ENCODE measurements around the gene SP4.
A peak's percentile ranks its signal among the peaks of the same experiment; 100 is the strongest.

The SP4 gene

DNA sequence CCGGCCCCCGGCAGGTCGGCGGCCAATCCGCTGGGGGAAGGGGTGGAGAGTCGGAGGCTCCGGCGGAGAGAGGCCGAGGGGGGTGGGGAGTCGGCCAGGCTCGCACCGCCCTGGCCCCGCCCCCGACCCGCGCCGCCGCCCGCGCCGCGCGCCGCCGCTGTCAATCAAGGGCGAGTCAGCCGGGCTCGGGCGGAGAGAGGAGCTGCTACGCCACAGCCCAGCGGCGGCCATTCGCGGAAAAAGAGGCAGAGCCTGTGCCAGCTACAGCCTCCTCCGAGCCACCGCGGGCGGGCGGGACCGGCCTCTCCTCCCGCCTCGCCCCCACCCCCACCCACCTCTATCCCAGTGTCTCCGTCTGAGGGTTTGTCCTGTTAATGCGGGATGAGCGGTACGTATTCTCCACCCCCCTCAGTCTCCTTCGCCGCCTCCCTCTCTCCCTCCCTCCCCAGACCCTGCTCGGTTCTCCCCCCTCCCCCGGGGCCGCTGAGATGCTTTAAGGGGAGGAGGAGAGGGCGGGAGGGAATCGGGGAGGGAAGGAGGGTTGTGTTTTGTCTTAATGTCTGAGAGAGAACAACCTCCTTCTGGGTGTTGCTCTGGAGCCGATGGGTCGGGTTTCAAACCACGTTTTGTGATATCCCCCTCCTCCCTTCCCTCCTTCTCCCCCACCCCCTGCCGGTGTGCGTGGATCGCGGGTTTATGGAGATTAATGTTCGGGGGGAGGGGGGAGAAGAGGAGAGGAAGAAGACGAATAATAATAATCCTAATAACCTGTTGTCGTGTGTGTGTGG lies at the start of gene SP4:
TSS of gene SP4 (plus strand) at position 213 of the 788 bp plus-strand sequence. CDS start at position 382, 169 bp downstream.
- peak; percentile 93 for DNase-seq (ENCODE audit: low spot score)

DNA sequence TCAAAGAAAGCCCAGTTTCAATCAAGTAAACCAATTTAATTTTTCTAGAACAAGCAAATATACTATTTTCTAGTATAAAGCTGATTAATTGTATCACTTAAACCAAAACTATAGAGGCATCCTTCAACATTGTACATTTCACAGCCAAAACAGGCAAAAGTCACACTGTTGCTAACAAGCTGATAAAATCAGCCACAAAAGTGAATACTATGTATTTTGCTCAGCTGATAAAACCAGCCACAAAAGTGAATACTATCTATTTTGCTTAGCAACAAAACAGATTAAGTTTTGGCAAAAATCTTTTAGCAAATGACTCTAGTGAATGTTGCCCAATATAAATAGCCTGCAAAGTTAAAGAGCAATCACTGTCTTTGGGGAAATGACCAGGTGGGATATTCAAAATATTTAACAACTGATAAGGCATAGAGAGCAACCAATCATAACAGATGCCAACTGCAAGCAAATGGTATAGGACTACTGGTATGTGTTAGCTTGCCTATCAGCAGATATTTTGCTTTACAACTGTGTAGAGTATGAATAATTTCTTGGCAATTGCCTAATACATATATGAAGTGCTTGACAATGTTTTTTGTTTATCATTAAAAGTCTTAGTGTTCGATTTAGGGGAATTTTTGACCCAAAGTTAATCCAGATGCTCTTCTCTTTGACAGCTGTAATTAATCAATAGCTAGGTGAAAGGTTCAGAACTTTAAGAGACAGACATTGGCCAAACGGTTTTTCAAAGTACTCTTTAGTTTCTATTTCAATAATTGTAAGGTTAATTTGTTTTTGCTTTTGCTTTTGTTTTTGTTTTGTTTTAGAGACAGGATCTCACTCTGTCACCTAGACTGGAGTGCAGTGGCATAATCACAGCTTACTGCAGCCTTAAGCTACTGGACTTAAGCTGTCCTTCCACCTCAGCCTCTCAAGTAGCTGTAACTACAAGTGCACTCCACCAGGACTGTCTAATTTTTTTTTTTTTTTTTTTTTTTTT lies 44.4 kb upstream of the SP4 start:
- DNase-seq (ENCODE audit: low spot score) = no peak

DNA sequence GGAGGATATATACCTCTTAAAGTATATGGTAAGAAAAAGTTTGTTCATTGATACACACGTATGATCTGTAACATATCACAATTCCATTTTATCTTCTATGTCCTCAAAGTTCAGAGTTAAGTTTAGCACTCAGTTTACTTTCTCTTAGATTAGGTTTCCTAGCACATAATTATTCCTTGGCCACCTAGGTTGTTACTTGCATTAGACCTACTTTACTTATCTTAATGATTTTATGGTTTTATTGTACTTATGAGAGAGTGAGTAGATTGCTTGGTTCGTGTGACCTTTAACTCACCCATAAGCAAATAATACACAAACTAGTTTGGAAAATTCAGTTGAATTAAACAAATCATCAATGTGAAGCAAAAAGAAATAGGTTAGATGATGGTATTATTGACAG lies 33.9 kb upstream of the SP4 start:
- no peak for DNase-seq (ENCODE audit: low spot score)

DNA sequence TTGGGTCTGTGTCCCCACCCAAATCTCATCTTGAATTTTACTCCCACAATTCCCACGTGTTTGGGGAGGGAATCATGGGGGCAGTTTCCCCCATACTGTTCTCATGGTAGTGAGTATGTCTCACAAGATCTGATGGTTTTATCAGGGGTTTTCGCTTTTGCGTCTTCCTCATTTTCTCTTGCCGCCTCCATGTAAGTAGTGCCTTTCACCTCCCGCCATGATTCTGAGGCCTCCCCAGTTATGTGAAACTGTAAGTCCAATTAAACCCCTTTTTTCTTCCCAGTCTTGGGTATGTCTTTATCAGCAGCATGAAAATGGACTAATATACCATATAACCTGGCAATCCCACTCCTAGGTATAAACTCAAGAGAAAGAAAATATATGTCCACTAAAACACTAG lies 25.9 kb upstream of the SP4 start:
- DNase-seq (ENCODE audit: low spot score) = no peak

GRCh38 chr7:21407796-21408480 lies 19.9 kb upstream of the SP4 start:
- DNase-seq (ENCODE audit: low spot score) = no peak

DNA sequence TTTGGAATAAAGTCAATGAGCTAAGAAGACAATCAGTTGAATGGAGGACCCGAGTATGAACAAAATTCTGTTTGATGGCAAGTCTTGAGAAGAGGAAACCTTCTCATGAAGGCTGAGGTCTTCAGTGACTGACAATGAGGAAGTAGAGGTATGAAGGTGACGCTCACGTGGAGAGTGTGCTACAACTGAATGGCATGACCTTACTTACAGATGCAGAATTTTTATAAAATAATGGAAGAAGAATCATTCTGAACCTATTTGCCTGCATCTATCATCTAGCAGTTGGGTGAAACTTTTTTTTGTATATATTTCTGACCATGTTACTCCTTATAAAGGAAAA lies 19.4 kb upstream of the SP4 start:
- no peak for DNase-seq (ENCODE audit: low spot score)

DNA sequence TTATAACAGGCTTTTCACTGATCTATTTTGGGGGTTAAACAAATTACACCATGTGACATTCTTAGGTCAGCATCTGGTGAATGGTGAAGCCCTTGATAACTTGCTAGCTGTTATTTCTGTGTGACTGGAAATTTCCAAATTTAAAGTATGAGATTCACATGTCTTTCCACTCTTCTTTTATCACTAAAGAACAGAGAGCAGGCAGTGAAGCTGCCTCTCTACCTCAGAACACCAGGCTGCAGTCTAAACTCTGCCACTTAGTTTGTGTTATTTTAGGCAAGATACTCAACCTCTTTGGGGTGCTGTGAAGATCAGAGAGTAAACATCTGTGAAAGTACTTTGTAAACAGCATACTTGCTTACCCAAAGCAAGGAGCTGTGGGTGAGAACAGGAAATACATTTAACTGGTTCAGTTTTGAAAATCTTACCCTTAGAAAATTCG lies 15.5 kb upstream of the SP4 start:
- DNase-seq (ENCODE audit: low spot score) = peak; percentile 56

DNA sequence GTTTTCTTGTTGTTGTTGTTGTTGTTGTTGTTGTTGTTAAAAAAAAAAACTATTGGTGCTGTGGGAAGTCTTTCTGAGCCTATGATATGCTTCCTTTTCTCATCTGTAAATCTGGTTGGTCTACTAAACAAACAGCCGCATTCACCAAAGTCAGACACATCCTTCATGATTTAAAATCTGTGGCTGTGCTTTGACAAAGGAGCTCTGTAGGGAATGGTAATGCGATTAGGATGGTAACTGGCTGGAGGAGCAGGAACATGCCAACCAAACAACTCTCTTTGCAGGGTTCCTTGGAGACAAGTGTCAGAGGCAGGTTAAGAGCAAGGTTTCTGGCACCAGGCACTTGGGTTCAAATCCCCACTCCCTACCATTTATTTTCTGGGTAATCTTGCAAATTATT lies 14.9 kb upstream of the SP4 start:
- no peak for DNase-seq (ENCODE audit: low spot score)

DNA sequence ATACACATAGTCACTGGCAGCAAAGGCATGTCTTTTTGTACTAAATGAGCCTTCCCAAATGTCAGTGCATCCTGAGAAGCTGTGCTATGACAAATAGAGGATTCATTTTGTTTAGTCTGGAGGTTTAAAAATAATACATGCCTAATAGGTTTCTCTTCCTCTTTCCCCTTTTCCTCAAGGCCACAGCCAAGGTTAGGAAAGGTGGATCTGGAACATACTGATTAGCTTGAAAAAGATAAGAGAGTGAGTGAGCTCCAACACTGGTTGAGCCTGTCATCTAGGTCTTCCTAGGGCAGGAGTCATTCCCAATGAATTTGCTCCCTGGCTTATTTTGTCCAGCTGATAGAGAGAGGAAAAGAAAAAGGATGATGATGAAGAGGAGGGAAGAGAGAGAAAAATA lies 14.4 kb upstream of the SP4 start:
- peak; percentile 32 for DNase-seq (ENCODE audit: low spot score)

GRCh38 chr7:21414795-21415393 lies 13.0 kb upstream of the SP4 start:
- DNase-seq (ENCODE audit: low spot score) = no peak

- DNase-seq (ENCODE audit: low spot score) = peak; percentile 61
Measured at GRCh38 chr7:21417647-21418046, 10.2 kb upstream of the SP4 start.

GRCh38 chr7:21422751-21423150 lies 5.1 kb upstream of the SP4 start:
- DNase-seq (ENCODE audit: low spot score) = peak; percentile 53

- DNase-seq (ENCODE audit: low spot score) = no peak
Measured at GRCh38 chr7:21425290-21425689, 2.6 kb upstream of the SP4 start.

GRCh38 chr7:21426286-21427181 lies 1.3 kb upstream of the SP4 start:
- no peak for DNase-seq (ENCODE audit: low spot score)

GRCh38 chr7:21427182-21427870 lies 557 bp upstream of the SP4 start:
- DNase-seq (ENCODE audit: low spot score) = peak; percentile 97

DNA sequence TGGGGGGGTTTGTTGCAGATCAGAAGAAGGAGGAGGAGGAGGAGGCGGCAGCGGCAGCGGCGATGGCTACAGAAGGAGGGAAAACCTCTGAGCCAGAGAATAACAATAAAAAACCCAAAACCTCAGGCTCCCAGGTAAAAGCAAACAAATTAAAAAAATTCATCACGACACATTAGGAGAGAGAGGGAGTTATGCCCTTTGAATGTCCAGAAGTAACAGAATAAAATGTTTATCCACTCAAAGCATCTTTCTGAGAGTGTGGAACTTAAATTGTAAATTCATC lies 717 bp downstream of the SP4 start:
- peak; percentile 50 for DNase-seq (ENCODE audit: low spot score)

- no peak for DNase-seq (ENCODE audit: low spot score)
Measured at GRCh38 chr7:21429021-21429420, 1.1 kb downstream of the SP4 start.

- peak; percentile 81 for DNase-seq (ENCODE audit: low spot score)
Measured at GRCh38 chr7:21429786-21430574, 2.1 kb downstream of the SP4 start.

- no peak for DNase-seq (ENCODE audit: low spot score)
Measured at GRCh38 chr7:21430575-21430954, 2.7 kb downstream of the SP4 start.
